ES-I3 (cell line): Measurements from ENCODE around the gene TBC1D9B.

Source experiments
- H3K36me3 ChIP-seq: 2 replicates; pipeline ENCODE4 v1.6.1; 2013; ENCODE audit warnings: mild to moderate bottlenecking, low read length, control low read depth, moderate library complexity; ENCODE audit not compliant: insufficient read depth
- H3K4me1 ChIP-seq: 2 replicates; pipeline ENCODE4 v1.6.1; 2013; ENCODE audit warnings: mild to moderate bottlenecking, control low read depth, low read length; ENCODE audit not compliant: insufficient read depth
- H3K9ac ChIP-seq: 2 replicates; pipeline ENCODE4 v1.6.1; 2013; ENCODE audit warnings: low read depth, mild to moderate bottlenecking, low read length, moderate library complexity
- H3K9me3 ChIP-seq: 2 replicates; pipeline ENCODE4 v1.6.1; 2013; ENCODE audit warnings: mild to moderate bottlenecking, low read length, moderate library complexity; ENCODE audit not compliant: control insufficient read depth, insufficient read depth

The TBC1D9B gene

GRCh38 chr5:179901462-179901861 lies 6.2 kb downstream of the TBC1D9B start:
- Histone ChIP-seq H3K9me3 (no peaks in the 10 kb centered on the region), H3K36me3 (peaks cover 3% of the 10 kb centered on the region), H3K4me1 (no peaks in the 10 kb centered on the region), H3K9ac (no peak overlapping the region)

GRCh38 chr5:179900711-179901110 lies 7.0 kb downstream of the TBC1D9B start:
- Histone ChIP-seq H3K9me3 (no peaks in the 10 kb centered on the region), H3K9ac (no peak overlapping the region), H3K4me1 (0 out of 2 replicates have a peak, but pooled peaks cover under 1% of the 10 kb centered on the region), H3K36me3 (peaks cover 3% of the 10 kb centered on the region)

GRCh38 chr5:179900206-179900605 lies 7.5 kb downstream of the TBC1D9B start:
- Histone ChIP-seq H3K4me1 (0 out of 2 replicates have a peak, but pooled peaks cover 5% of the 10 kb centered on the region), H3K9me3 (no peaks in the 10 kb centered on the region), H3K9ac (no peak overlapping the region), H3K36me3 (peaks cover 3% of the 10 kb centered on the region)

GRCh38 chr5:179895861-179896260 lies 11.8 kb downstream of the TBC1D9B start:
- no peak overlapping the region for H3K9ac ChIP-seq
- peaks cover 3% of the 10 kb centered on the region for H3K36me3 ChIP-seq
- 0 out of 2 replicates have a peak, but pooled peaks cover 5% of the 10 kb centered on the region for H3K4me1 ChIP-seq
- H3K9me3 ChIP-seq = no peaks in the 10 kb centered on the region

- peaks cover 3% of the 10 kb centered on the region for H3K36me3 ChIP-seq
- 0 out of 2 replicates have a peak, but pooled peaks cover 5% of the 10 kb centered on the region for H3K4me1 ChIP-seq
- no peak overlapping the region for H3K9ac ChIP-seq
- no peaks in the 10 kb centered on the region for H3K9me3 ChIP-seq
These were observed 13.5 kb downstream of the TBC1D9B start for GRCh38 chr5:179893958-179894895.

GRCh38 chr5:179893076-179893957 lies 14.4 kb downstream of the TBC1D9B start:
- no peak overlapping the region for H3K9ac ChIP-seq
- 0 out of 2 replicates have a peak, but pooled peaks cover 5% of the 10 kb centered on the region for H3K4me1 ChIP-seq
- no peaks in the 10 kb centered on the region for H3K9me3 ChIP-seq
- peaks cover 3% of the 10 kb centered on the region for H3K36me3 ChIP-seq

- 0 out of 2 replicates have a peak, but pooled peaks cover 5% of the 10 kb centered on the region for H3K4me1 ChIP-seq
- H3K36me3 ChIP-seq = peaks cover 2% of the 10 kb centered on the region; the same call in 1 of the 2 replicates
- no peaks in the 10 kb centered on the region for H3K9me3 ChIP-seq
- H3K9ac ChIP-seq = no peak overlapping the region
These were observed 15.4 kb downstream of the TBC1D9B start for GRCh38 chr5:179892255-179892654.

- Histone ChIP-seq H3K36me3 (peaks cover 2% of the 10 kb centered on the region; the same call in 1 of the 2 replicates), H3K9ac (no peak overlapping the region), H3K4me1 (0 out of 2 replicates have a peak, but pooled peaks cover 5% of the 10 kb centered on the region), H3K9me3 (no peaks in the 10 kb centered on the region)
These were observed 16.7 kb downstream of the TBC1D9B start for GRCh38 chr5:179890751-179891682.

- Histone ChIP-seq H3K9me3 (0 out of 2 replicates have a peak, but pooled peaks cover under 1% of the 10 kb centered on the region), H3K4me1 (no peaks in the 10 kb centered on the region), H3K36me3 (peaks cover 4% of the 10 kb centered on the region; the same call in 1 of the 2 replicates), H3K9ac (no peak overlapping the region)
These were observed 17.8 kb downstream of the TBC1D9B start for GRCh38 chr5:179889885-179890284.

GRCh38 chr5:179887802-179888201 lies 19.9 kb downstream of the TBC1D9B start:
- Histone ChIP-seq H3K4me1 (no peaks in the 10 kb centered on the region), H3K36me3 (peaks cover 22% of the 10 kb centered on the region), H3K9me3 (peaks cover 20% of the 10 kb centered on the region; the same call in 1 of the 2 replicates), H3K9ac (no peak overlapping the region)

- Histone ChIP-seq H3K9me3 (peaks cover 22% of the 10 kb centered on the region; the same call in 1 of the 2 replicates), H3K36me3 (peaks cover 22% of the 10 kb centered on the region), H3K9ac (no peak overlapping the region), H3K4me1 (no peaks in the 10 kb centered on the region)
These were observed 20.6 kb downstream of the TBC1D9B start for GRCh38 chr5:179887095-179887494.

- H3K9me3 ChIP-seq = peaks cover 23% of the 10 kb centered on the region; the same call in 1 of the 2 replicates
- no peak overlapping the region for H3K9ac ChIP-seq
- H3K36me3 ChIP-seq = peaks cover 22% of the 10 kb centered on the region
- no peaks in the 10 kb centered on the region for H3K4me1 ChIP-seq
These were observed 21.3 kb downstream of the TBC1D9B start for GRCh38 chr5:179886190-179886911.
